ENCODE data around the gene KIRREL3. TPM values are rescaled to one million over a fixed set of nuclear protein-coding genes. Genes with fewer than 3 reads are reported as not detected.

The KIRREL3 gene
- total and polyA plus RNA-seq, 9 donors, result 0.25 to 5.3 (median 0.48) TPM

DNA sequence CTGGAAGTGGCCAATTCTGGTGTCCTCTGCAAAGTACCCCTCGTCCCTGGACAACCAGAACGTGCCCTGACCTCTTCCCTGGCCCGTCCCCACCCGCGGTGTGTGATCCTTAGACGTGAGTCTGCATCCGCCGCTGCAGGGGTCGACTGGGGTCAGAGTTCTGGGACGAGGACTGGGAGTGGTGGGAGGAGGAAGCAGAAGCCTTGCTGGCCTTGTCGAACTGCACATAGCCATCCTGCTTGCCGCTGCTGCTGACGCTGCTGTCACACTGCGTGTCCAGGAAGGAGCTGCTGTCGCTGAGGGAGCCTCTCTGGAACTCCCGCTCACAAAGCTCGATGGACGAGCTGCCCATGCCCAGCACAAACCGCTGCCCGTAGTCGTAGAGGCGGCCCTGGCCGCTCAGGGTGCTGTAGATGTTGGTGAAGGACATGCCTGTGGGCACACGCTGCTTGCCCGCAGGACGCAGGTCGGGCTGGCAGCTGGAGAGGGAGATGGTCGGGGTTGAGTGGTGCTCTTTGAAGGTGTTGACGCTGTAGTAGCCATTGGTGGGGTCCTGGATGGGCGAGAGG lies 576.0 kb downstream of the KIRREL3 start:
- no peaks in the 10 kb centered on the region for H3K36me3 ChIP-seq
- no peak overlapping the region for H3K4me3 ChIP-seq
- peaks cover 43% of the 10 kb centered on the region for H3K4me1 ChIP-seq (ENCODE audit: insufficient read depth)
- no peaks in the 10 kb centered on the region for H3K9me3 ChIP-seq
- DNase-seq, result peak; percentile 62 to 80 (median 71)
- 64 to 76% (median 69%) methylated on average over 30 of the region's 30 CpGs for WGBS, 3 donors
- TF ChIP-seq EP300 (IDR thresholded peaks at IDR 0.05) (no peak), POLR2A (IDR thresholded peaks at IDR 0.05) (no peak)
- TF ChIP-seq, protein P1, sequence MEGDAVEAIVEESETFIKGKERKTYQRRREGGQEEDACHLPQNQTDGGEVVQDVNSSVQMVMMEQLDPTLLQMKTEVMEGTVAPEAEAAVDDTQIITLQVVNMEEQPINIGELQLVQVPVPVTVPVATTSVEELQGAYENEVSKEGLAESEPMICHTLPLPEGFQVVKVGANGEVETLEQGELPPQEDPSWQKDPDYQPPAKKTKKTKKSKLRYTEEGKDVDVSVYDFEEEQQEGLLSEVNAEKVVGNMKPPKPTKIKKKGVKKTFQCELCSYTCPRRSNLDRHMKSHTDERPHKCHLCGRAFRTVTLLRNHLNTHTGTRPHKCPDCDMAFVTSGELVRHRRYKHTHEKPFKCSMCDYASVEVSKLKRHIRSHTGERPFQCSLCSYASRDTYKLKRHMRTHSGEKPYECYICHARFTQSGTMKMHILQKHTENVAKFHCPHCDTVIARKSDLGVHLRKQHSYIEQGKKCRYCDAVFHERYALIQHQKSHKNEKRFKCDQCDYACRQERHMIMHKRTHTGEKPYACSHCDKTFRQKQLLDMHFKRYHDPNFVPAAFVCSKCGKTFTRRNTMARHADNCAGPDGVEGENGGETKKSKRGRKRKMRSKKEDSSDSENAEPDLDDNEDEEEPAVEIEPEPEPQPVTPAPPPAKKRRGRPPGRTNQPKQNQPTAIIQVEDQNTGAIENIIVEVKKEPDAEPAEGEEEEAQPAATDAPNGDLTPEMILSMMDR (IDR thresholded peaks at IDR 0.05), result no peak
- peak overlapping the region; percentile 44 to 75 for H3K27ac ChIP-seq
- no peaks in the 10 kb centered on the region for H3K27me3 ChIP-seq
- intact Hi-C loops (cut with DNase I), result loop anchor here in 1 of 4 donors (10.0 kb wide), 1 partner anchor 110 kb away; no protein-coding TSS in a partner anchor

DNA sequence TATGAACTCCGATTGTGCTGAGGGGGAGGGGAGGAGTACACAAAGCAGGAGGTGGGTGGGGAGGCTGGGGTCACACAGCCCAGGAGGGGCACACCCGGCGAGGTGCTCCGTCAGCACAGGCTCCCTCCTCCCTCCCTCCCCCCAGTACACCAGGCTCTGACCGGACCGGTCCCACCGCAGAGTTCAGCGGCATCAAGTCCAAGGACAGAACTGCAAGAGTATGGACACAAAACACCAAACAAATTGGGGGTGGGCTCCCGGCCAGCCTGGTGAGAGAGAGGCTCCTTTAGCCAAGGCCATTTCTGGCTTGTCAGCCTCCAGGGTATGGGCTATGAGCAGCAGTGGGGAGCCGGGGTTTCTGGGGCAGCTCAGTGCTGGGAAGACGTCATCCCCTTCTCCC lies 576.8 kb downstream of the KIRREL3 start:
- intact Hi-C loops (cut with DNase I), result loop anchor here in 1 of 4 donors (10.0 kb wide), 1 partner anchor 109 kb away; no protein-coding TSS in a partner anchor
- H3K27me3 ChIP-seq, result no peaks in the 10 kb centered on the region
- TF ChIP-seq EP300 (IDR thresholded peaks at IDR 0.05) (no peak), POLR2A (IDR thresholded peaks at IDR 0.05) (no peak)
- TF ChIP-seq, protein P1 (IDR thresholded peaks at IDR 0.05), result no peak
- no peaks in the 10 kb centered on the region for H3K36me3 ChIP-seq
- H3K4me3 ChIP-seq, result no peak overlapping the region
- H3K27ac ChIP-seq, result peak overlapping the region; percentile 44 to 75
- peak; percentile 90 to 96 (median 94) for DNase-seq
- WGBS, 3 donors, result 14 to 60% (median 18%) methylated on average over 10 to 11 of the region's 11 CpGs
- H3K9me3 ChIP-seq, result no peaks in the 10 kb centered on the region
- H3K4me1 ChIP-seq (ENCODE audit: insufficient read depth), result peaks cover 43% of the 10 kb centered on the region

GRCh38 chr11:126423154-126423553 lies 577.4 kb downstream of the KIRREL3 start:
- Histone ChIP-seq H3K4me3 (no peak overlapping the region), H3K9me3 (no peaks in the 10 kb centered on the region), H3K4me1 (ENCODE audit: insufficient read depth) (peaks cover 43% of the 10 kb centered on the region), H3K27ac (peak overlapping the region in 1 of 2 donors; percentile 75), H3K27me3 (no peaks in the 10 kb centered on the region), H3K36me3 (no peaks in the 10 kb centered on the region)
- DNase-seq, result no peak
- 24 to 38% (median 35%) methylated on average over 2 of the region's 2 CpGs for WGBS, 3 donors
- TF ChIP-seq, protein P1 (IDR thresholded peaks at IDR 0.05), result no peak
- TF ChIP-seq EP300 (IDR thresholded peaks at IDR 0.05), result no peak
- TF ChIP-seq POLR2A (IDR thresholded peaks at IDR 0.05), result no peak
- intact Hi-C loops (cut with DNase I), result loop anchor here in 1 of 4 donors (10.0 kb wide), 1 partner anchor 108 kb away; no protein-coding TSS in a partner anchor

GRCh38 chr11:126422446-126422845 lies 578.1 kb downstream of the KIRREL3 start:
- WGBS, 3 donors, result 84 to 92% (median 85%) methylated on average over 2 of the region's 2 CpGs
- Histone ChIP-seq H3K36me3 (no peaks in the 10 kb centered on the region), H3K4me3 (no peak overlapping the region), H3K27ac (no peak overlapping the region), H3K4me1 (ENCODE audit: insufficient read depth) (peaks cover 37% of the 10 kb centered on the region), H3K27me3 (no peaks in the 10 kb centered on the region), H3K9me3 (no peaks in the 10 kb centered on the region)
- TF ChIP-seq, protein P1 (IDR thresholded peaks at IDR 0.05), result no peak
- TF ChIP-seq POLR2A (IDR thresholded peaks at IDR 0.05) (no peak), EP300 (IDR thresholded peaks at IDR 0.05) (no peak)
- intact Hi-C loops (cut with DNase I), result loop anchor here in 1 of 4 donors (10.0 kb wide), 1 partner anchor 108 kb away; no protein-coding TSS in a partner anchor
- no peak for DNase-seq

Measured in ovary (tissue), 9 donors.